Peyer's patch (tissue), 4 donors: ENCODE results near the gene RNF130.

Experiments used
- POLR2A ChIP-seq, 2 donors: fragments of 450-650 bp; IDR thresholded peaks; one replicate each; pipeline ENCODE4 v1.5.1; 2017; ENCODE audit warnings: antibody characterized with exemption in 2 of 2, mild to moderate bottlenecking in 2 of 2, moderate library complexity in 2 of 2
- TF ChIP-seq, protein P1 (sequence below), 6 experiments: fragments of 450-650 bp in 4 of 6; fragments of 200-600 bp in 2 of 6; sonication (generic) in 1 of 6; IDR thresholded peaks; one replicate each; pipeline ENCODE4 v1.5.1; 2017 to 2019; ENCODE audit warnings: antibody characterized with exemption in 6 of 6, mild to moderate bottlenecking in 3 of 6, moderate library complexity in 1 of 6

DNA sequence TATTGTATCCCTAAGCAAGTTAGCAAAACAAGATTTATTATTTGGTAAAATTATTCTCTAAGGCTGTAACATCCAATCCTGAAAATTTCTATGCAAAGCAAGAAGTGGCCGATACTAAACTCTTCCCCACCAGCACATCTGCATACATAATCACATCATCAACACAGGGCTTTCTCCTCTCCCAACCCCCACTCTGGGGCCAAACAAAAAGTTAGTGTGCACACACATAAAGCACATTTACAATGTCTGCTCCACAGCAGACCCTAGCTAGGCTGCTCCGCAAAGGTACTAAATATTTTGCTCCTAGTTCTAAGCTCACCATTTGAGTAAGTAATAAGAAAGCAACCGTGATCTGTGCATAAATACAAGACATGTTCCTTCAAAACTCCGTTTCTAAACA, 3.6 kb downstream of the RNF130 start:
- TF ChIP-seq, protein P1, sequence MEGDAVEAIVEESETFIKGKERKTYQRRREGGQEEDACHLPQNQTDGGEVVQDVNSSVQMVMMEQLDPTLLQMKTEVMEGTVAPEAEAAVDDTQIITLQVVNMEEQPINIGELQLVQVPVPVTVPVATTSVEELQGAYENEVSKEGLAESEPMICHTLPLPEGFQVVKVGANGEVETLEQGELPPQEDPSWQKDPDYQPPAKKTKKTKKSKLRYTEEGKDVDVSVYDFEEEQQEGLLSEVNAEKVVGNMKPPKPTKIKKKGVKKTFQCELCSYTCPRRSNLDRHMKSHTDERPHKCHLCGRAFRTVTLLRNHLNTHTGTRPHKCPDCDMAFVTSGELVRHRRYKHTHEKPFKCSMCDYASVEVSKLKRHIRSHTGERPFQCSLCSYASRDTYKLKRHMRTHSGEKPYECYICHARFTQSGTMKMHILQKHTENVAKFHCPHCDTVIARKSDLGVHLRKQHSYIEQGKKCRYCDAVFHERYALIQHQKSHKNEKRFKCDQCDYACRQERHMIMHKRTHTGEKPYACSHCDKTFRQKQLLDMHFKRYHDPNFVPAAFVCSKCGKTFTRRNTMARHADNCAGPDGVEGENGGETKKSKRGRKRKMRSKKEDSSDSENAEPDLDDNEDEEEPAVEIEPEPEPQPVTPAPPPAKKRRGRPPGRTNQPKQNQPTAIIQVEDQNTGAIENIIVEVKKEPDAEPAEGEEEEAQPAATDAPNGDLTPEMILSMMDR (IDR thresholded peaks at IDR 0.05) = no peak
- no peak for TF ChIP-seq POLR2A (IDR thresholded peaks at IDR 0.05)
